HCEC 1CT (cell line): ENCODE data around the gene RAI1.
"Not testable (repeated sequence)": the region's sequence is repeated elsewhere in the genome, so short reads cannot be mapped to it uniquely, and the experiment has no call there.

Source experiments
- DNase-seq: peaks from one replicate; pipeline ENCODE4 v3.0.0-alpha.2; 2017

Gene RAI1

GRCh38 chr17:17681187-17681743 is at the start of gene RAI1:
RAI1 (plus strand) TSS chr17:17681458; CDS start chr17:17792949, 111,491 bp downstream.
- peak; percentile 85 for DNase-seq

GRCh38 chr17:17632690-17633089 is 48.6 kb upstream of the RAI1 start:
- not testable (repeated sequence) for DNase-seq

GRCh38 chr17:17633310-17633709 is 47.9 kb upstream of the RAI1 start:
- DNase-seq, result no peak

GRCh38 chr17:17635126-17635525 is 46.1 kb upstream of the RAI1 start:
- no peak for DNase-seq

GRCh38 chr17:17635537-17636271 is 45.6 kb upstream of the RAI1 start:
- DNase-seq, result not testable (repeated sequence)

GRCh38 chr17:17636272-17636885 is 44.9 kb upstream of the RAI1 start:
- DNase-seq, result no peak

- DNase-seq, result no peak
Measured at GRCh38 chr17:17638467-17638866, 42.8 kb upstream of the RAI1 start.

GRCh38 chr17:17639661-17640270 is 41.5 kb upstream of the RAI1 start:
- DNase-seq, result not testable (repeated sequence)

GRCh38 chr17:17641621-17642409 is 39.4 kb upstream of the RAI1 start:
- DNase-seq, result peak; percentile 51

- not testable (repeated sequence) for DNase-seq
Measured at GRCh38 chr17:17645148-17645547, 36.1 kb upstream of the RAI1 start.

GRCh38 chr17:17645961-17646360 is 35.3 kb upstream of the RAI1 start:
- no peak for DNase-seq

- no peak for DNase-seq
Measured at GRCh38 chr17:17647524-17648178, 33.6 kb upstream of the RAI1 start.

- DNase-seq, result no peak
Measured at GRCh38 chr17:17648762-17649161, 32.5 kb upstream of the RAI1 start.

GRCh38 chr17:17650959-17651358 is 30.3 kb upstream of the RAI1 start:
- no peak for DNase-seq

- no peak for DNase-seq
Measured at GRCh38 chr17:17653343-17653742, 27.9 kb upstream of the RAI1 start.

GRCh38 chr17:17659340-17659739 is 21.9 kb upstream of the RAI1 start:
- no peak for DNase-seq

- DNase-seq, result no peak
Measured at GRCh38 chr17:17661134-17661533, 20.1 kb upstream of the RAI1 start.

GRCh38 chr17:17661834-17662385 is 19.3 kb upstream of the RAI1 start:
- DNase-seq, result no peak

GRCh38 chr17:17663160-17664063 is 17.8 kb upstream of the RAI1 start:
- DNase-seq, result peak; percentile 90

- DNase-seq, result no peak
Measured at GRCh38 chr17:17664064-17664452, 17.2 kb upstream of the RAI1 start.

- no peak for DNase-seq
Measured at GRCh38 chr17:17665255-17665654, 16.0 kb upstream of the RAI1 start.
